Retinal pigment epithelial cell (primary cell): ENCODE data around the gene VAMP7.

Experiments used
- DNase-seq: peaks from one replicate; pipeline ENCODE4 v3.0.0-alpha.2; 2010; ENCODE audit warnings: low read depth
- H3K4me3 ChIP-seq: 2 replicates; pipeline ENCODE4 v1.5.1; 2011; ENCODE audit warnings: mild to moderate bottlenecking, low read length, control low read depth, moderate library complexity
- TF ChIP-seq, protein P1 (sequence below): conservative IDR thresholded peaks from 2 replicates; pipeline ENCODE4 v1.5.1; 2011; ENCODE audit warnings: low read depth, low read length, control low read depth, inconsistent platforms

The VAMP7 gene

DNA sequence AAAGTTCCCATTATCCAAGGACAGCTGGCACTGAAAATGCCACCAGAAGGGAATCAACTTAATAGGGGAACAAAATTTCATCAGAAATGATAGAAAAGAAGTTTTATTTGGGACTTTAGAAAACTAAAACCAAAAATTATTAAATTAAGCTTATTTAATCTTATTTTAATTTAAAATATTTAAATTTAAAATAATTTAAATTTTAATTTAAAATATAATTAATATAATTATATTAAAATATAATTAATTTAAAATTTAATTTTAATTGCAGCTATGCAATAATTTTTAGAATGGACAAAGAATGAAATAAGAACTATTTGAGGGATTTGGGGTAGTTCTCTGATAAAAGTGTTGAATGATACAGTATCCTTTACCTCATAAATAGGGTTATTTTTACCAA is 10.2 kb upstream of the VAMP7 start:
- no peak overlapping the region for H3K4me3 ChIP-seq
- no peak for DNase-seq
- TF ChIP-seq, protein P1, sequence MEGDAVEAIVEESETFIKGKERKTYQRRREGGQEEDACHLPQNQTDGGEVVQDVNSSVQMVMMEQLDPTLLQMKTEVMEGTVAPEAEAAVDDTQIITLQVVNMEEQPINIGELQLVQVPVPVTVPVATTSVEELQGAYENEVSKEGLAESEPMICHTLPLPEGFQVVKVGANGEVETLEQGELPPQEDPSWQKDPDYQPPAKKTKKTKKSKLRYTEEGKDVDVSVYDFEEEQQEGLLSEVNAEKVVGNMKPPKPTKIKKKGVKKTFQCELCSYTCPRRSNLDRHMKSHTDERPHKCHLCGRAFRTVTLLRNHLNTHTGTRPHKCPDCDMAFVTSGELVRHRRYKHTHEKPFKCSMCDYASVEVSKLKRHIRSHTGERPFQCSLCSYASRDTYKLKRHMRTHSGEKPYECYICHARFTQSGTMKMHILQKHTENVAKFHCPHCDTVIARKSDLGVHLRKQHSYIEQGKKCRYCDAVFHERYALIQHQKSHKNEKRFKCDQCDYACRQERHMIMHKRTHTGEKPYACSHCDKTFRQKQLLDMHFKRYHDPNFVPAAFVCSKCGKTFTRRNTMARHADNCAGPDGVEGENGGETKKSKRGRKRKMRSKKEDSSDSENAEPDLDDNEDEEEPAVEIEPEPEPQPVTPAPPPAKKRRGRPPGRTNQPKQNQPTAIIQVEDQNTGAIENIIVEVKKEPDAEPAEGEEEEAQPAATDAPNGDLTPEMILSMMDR, result no peak

DNA sequence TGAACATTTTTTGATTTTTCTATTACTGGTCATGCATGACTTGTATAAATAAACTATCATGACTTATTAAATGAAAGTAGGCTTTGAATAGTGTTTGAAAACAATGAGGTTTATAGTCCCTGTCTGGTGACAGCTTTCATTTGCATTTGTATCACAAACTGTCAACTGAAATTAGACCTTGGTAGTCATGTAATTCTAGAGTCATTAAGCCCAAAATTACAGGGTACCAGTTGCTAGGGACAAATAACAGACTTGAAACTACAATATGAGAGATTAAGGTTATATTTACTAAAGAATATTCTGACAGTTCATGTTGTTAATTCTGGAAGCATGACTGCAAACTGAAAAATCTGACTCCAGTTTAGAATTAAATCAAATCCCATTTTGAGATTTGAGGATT is 9.2 kb upstream of the VAMP7 start:
- no peak for DNase-seq
- TF ChIP-seq, protein P1, result no peak
- H3K4me3 ChIP-seq, result no peak overlapping the region

- no peak overlapping the region for H3K4me3 ChIP-seq
- TF ChIP-seq, protein P1, result no peak
- no peak for DNase-seq
Observed at GRCh38 chrX:155873188-155873587, 8.0 kb upstream of the VAMP7 start.

- TF ChIP-seq, protein P1, result no peak
- no peak for DNase-seq
- peak overlapping the region; percentile 14 for H3K4me3 ChIP-seq
Observed at GRCh38 chrX:155874571-155875244, 6.4 kb upstream of the VAMP7 start.

- H3K4me3 ChIP-seq, result no peak overlapping the region
- no peak for DNase-seq
- TF ChIP-seq, protein P1, result no peak
Observed at GRCh38 chrX:155876704-155877103, 4.4 kb upstream of the VAMP7 start.

DNA sequence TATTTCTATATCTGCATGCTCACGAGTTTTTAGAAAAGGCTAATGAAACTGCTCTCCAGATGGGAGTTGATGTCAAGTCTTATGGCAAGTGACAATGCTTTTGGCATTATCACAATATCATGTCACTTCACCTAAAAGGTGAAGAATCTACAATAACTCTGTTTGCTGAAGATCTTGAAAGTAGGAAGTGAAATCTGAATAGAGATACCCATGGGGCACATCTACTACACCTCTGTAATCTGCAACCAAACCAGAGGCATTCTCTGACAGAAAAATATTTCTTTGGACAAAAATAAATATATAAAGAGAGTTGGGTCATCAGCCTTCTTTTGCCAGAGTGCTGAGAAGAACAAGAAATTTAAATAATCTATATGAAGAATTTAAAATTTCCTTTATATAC is 3.9 kb upstream of the VAMP7 start:
- TF ChIP-seq, protein P1, result no peak
- H3K4me3 ChIP-seq, result no peak overlapping the region
- no peak for DNase-seq

DNA sequence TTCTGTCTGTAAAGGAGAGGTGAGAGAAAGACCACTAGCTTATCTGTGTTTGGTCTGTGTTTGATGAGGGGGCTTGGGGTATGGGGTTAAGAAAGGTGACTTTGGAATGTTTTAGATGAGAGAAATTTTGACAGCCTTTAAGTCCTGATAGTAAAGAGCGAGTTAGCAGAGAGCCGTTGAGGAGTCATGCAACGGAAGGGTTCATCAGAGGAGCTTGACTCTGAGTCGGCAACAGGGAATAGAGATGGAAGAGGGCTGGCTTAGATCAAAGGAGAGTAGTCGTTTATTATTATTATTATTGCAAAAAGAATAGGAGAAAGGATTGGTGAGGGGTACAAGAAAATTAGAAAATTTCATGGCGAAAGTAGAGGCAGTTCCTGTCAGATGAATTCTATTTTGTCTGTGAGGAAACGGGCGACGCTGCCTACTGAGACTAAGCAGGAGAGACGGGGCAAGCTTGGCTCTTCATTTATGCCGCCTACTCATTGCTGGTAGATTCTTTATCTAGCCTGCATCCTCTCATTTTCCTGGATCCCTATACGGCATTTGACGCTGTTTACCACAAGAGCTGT is 473 bp upstream of the VAMP7 start:
- DNase-seq, result no peak
- TF ChIP-seq, protein P1, result no peak
- peak overlapping the region; percentile 78 for H3K4me3 ChIP-seq
